Erythroblast (primary cell): ENCODE results near the gene CPLX1.
"Not testable (repeated sequence)": the region's sequence is repeated elsewhere in the genome, so short reads cannot be mapped to it uniquely, and the experiment has no call there.

Experiments used
- GATA1 ChIP-seq: IDR thresholded peaks from 2 replicates; pipeline ENCODE4 v1.6.1; 2011; ENCODE audit warnings: low read depth, mild to moderate bottlenecking, control low read depth, low read length, moderate library complexity
- POLR2A ChIP-seq: IDR thresholded peaks from 2 replicates; pipeline ENCODE4 v1.6.1; 2011; ENCODE audit warnings: mild to moderate bottlenecking, low read length

GRCh38 chr4:753186-753585 lies 72.7 kb downstream of the CPLX1 start:
- not testable (repeated sequence) for TF ChIP-seq POLR2A, GATA1
